PFSK-1 (cell line): ENCODE results near the gene GLCE.

Experiments used
- FOXP2 ChIP-seq: optimal IDR thresholded peaks from 2 replicates; pipeline ENCODE3; 2011; ENCODE audit warnings: borderline replicate concordance, control low read depth, inconsistent platforms; ENCODE audit not compliant: insufficient read depth; ENCODE audit errors: extremely low read length, extremely low read depth
- POLR2AphosphoS5 ChIP-seq: IDR thresholded peaks from 2 replicates; pipeline ENCODE4 v1.6.1; 2012; ENCODE audit warnings: low read depth, mild to moderate bottlenecking, control low read depth, low read length, moderate library complexity

GRCh38 chr15:69114331-69114928 lies 46.0 kb upstream of the GLCE start:
- TF ChIP-seq POLR2AphosphoS5 (no peak), FOXP2 (no peak)
